ENCODE data around the gene POLN.

- TF ChIP-seq EP300 (IDR thresholded peaks at IDR 0.05) (no peak), POLR2AphosphoS5 (IDR thresholded peaks at IDR 0.05) (no peak), POLR2A (IDR thresholded peaks at IDR 0.05) (no peak)
- TF ChIP-seq, protein P1, sequence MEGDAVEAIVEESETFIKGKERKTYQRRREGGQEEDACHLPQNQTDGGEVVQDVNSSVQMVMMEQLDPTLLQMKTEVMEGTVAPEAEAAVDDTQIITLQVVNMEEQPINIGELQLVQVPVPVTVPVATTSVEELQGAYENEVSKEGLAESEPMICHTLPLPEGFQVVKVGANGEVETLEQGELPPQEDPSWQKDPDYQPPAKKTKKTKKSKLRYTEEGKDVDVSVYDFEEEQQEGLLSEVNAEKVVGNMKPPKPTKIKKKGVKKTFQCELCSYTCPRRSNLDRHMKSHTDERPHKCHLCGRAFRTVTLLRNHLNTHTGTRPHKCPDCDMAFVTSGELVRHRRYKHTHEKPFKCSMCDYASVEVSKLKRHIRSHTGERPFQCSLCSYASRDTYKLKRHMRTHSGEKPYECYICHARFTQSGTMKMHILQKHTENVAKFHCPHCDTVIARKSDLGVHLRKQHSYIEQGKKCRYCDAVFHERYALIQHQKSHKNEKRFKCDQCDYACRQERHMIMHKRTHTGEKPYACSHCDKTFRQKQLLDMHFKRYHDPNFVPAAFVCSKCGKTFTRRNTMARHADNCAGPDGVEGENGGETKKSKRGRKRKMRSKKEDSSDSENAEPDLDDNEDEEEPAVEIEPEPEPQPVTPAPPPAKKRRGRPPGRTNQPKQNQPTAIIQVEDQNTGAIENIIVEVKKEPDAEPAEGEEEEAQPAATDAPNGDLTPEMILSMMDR (IDR thresholded peaks at IDR 0.05) = no peak
Measured at GRCh38 chr4:2072971-2073807, 168.7 kb downstream of the POLN start.

All from stomach (tissue), 4 donors.